Chondrocyte (in vitro differentiated cells): Measurements from ENCODE around the gene EPDR1. TPM values are rescaled to one million over a fixed set of nuclear protein-coding genes. Genes with fewer than 3 reads are reported as not detected.

ENCODE experiments used
- DNase-seq: peaks from one replicate; pipeline ENCODE4 v3.0.0; 2021; ENCODE audit warnings: mixed read lengths, low spot score
- H3K27ac Mint-ChIP-seq: one replicate; pipeline ENCODE4 v1.8.0; 2021; ENCODE audit warnings: mild to moderate bottlenecking, moderate library complexity, mixed read lengths; ENCODE audit not compliant: unreplicated experiment
- H3K27me3 Mint-ChIP-seq: 2 replicates; pipeline ENCODE4 v1.8.0; 2021; ENCODE audit warnings: low read depth, mixed read lengths
- H3K36me3 Mint-ChIP-seq: 2 replicates; pipeline ENCODE4 v1.8.0; 2021; ENCODE audit warnings: low read depth, mixed read lengths
- H3K4me1 Mint-ChIP-seq: 2 replicates; pipeline ENCODE4 v1.8.0; 2021; ENCODE audit warnings: low read depth, mild to moderate bottlenecking, mixed read lengths
- H3K4me3 Mint-ChIP-seq: one replicate; pipeline ENCODE4 v1.8.0; 2021; ENCODE audit warnings: mild to moderate bottlenecking, moderate library complexity, mixed read lengths; ENCODE audit not compliant: unreplicated experiment
- H3K9me3 Mint-ChIP-seq: 2 replicates; pipeline ENCODE4 v1.8.0; 2021; ENCODE audit warnings: low read depth, mixed read lengths
- total RNA-seq: library from RNA; stranded (reverse); gene quantifications from 3 replicates; pipeline ENCODE4 v1.2.1, GENCODE V29; 2021
- TF ChIP-seq, protein P1 (sequence below): fragments of 200-600 bp; sonication (generic); IDR thresholded peaks from 2 replicates; pipeline ENCODE4 v1.5.0; 2021; ENCODE audit warnings: antibody characterized with exemption, mild to moderate bottlenecking, moderate library complexity

Gene EPDR1
- total RNA-seq, 1 donor from 2014 or later: 28.9 TPM

GRCh38 chr7:37901236-37901827 lies 19.1 kb upstream of the EPDR1 start:
- TF ChIP-seq, protein P1, sequence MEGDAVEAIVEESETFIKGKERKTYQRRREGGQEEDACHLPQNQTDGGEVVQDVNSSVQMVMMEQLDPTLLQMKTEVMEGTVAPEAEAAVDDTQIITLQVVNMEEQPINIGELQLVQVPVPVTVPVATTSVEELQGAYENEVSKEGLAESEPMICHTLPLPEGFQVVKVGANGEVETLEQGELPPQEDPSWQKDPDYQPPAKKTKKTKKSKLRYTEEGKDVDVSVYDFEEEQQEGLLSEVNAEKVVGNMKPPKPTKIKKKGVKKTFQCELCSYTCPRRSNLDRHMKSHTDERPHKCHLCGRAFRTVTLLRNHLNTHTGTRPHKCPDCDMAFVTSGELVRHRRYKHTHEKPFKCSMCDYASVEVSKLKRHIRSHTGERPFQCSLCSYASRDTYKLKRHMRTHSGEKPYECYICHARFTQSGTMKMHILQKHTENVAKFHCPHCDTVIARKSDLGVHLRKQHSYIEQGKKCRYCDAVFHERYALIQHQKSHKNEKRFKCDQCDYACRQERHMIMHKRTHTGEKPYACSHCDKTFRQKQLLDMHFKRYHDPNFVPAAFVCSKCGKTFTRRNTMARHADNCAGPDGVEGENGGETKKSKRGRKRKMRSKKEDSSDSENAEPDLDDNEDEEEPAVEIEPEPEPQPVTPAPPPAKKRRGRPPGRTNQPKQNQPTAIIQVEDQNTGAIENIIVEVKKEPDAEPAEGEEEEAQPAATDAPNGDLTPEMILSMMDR: peak; percentile 88
- peaks cover 17% of the 10 kb centered on the region for H3K27me3 Mint-ChIP-seq
- no peaks in the 10 kb centered on the region for H3K9me3 Mint-ChIP-seq
- no peak for DNase-seq
- H3K4me1 Mint-ChIP-seq: peaks cover 5% of the 10 kb centered on the region
- H3K4me3 Mint-ChIP-seq: no peak overlapping the region
- H3K36me3 Mint-ChIP-seq: no peaks in the 10 kb centered on the region
- H3K27ac Mint-ChIP-seq: no peak overlapping the region

DNA sequence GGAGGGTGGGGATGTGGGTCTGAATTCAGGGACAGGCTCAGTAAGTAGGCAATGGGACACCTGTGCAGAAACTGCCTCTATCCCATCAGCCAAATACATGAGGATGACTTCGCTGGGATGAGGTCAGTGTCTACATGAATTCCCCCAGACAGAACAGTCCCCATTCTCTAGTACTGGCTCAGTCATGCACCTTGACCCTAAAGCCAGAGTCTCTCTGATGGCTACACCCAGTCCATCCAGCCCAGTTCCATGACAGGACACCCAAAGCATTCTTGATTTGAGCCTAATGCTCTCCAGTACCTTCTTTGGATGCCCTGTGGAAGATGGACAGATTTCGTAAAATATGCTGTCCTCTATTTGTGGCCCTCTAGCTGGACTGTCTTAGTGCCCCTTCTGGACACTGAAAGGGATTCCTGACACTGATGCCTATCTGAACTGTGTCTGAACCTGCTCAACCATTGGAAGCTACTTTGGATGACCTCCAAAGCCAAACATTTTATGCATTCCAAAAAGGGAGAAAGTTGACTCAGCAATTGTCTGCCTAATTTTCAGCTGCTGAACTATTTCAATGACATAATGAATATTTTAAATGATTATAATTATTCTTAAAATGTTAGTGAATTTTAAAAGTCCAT lies 18.4 kb upstream of the EPDR1 start:
- no peak for DNase-seq
- H3K4me1 Mint-ChIP-seq: peaks cover 5% of the 10 kb centered on the region
- H3K4me3 Mint-ChIP-seq: no peak overlapping the region
- no peaks in the 10 kb centered on the region for H3K9me3 Mint-ChIP-seq
- H3K36me3 Mint-ChIP-seq: peaks cover 1% of the 10 kb centered on the region
- H3K27me3 Mint-ChIP-seq: peaks cover 17% of the 10 kb centered on the region
- H3K27ac Mint-ChIP-seq: no peak overlapping the region
- TF ChIP-seq, protein P1: no peak

DNA sequence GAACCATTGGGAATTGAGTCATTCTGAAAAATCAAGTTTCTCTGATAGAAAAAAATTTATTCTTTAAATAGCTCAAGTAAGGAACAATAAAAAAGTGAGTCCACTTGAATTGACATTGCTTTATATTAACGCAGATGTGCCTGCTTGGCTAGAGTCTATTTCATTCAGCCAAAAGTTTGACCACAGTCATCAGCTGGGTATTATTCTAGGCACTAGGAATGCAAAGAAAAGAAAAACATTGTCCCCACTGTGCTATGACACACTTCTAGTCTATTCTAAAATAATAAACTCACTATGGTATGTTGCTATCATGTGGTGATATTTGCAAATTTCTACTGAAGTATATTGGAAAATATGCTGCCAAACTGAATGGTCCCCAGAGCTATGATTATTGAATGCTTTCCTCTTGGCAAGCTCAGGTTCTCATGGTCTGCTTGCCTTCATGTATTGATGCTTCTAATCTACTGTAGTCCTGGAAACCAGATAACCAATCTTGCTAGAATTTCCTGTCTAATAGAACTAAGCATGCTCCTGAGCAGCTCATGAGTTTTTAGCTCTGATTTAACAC lies 12.1 kb upstream of the EPDR1 start:
- no peak overlapping the region for H3K4me3 Mint-ChIP-seq
- H3K36me3 Mint-ChIP-seq: peaks cover 1% of the 10 kb centered on the region
- H3K4me1 Mint-ChIP-seq: peaks cover 15% of the 10 kb centered on the region
- peak overlapping the region; percentile 43 for H3K27ac Mint-ChIP-seq
- DNase-seq: no peak
- TF ChIP-seq, protein P1: no peak
- H3K27me3 Mint-ChIP-seq: peaks cover 8% of the 10 kb centered on the region
- no peaks in the 10 kb centered on the region for H3K9me3 Mint-ChIP-seq

- Mint-ChIP-seq H3K4me1 (peaks cover 23% of the 10 kb centered on the region), H3K9me3 (no peaks in the 10 kb centered on the region), H3K27me3 (peaks cover 18% of the 10 kb centered on the region), H3K27ac (no peak overlapping the region), H3K36me3 (no peaks in the 10 kb centered on the region), H3K4me3 (no peak overlapping the region)
- DNase-seq: no peak
- TF ChIP-seq, protein P1: no peak
Measured at GRCh38 chr7:37912756-37913155, 7.7 kb upstream of the EPDR1 start.

- H3K4me1 Mint-ChIP-seq: peaks cover 17% of the 10 kb centered on the region
- no peak for DNase-seq
- TF ChIP-seq, protein P1: no peak
- no peak overlapping the region for H3K27ac Mint-ChIP-seq
- H3K36me3 Mint-ChIP-seq: no peaks in the 10 kb centered on the region
- H3K9me3 Mint-ChIP-seq: no peaks in the 10 kb centered on the region
- peaks cover 41% of the 10 kb centered on the region for H3K27me3 Mint-ChIP-seq
- H3K4me3 Mint-ChIP-seq: no peak overlapping the region
Measured at GRCh38 chr7:37915438-37915837, 5.0 kb upstream of the EPDR1 start.
